OCI-LY7 (cell line): ENCODE measurements around the gene PLEKHO1. TPM values are rescaled to one million over a fixed set of nuclear protein-coding genes. Genes with fewer than 3 reads are reported as not detected.
A peak's percentile ranks its signal among the peaks of the same experiment; 100 is the strongest.
"Not testable (repeated sequence)": the region's sequence is repeated elsewhere in the genome, so short reads cannot be mapped to it uniquely, and the experiment has no call there.

ENCODE experiments used
- BruUV-seq: library from RNA; stranded (reverse); fragments of 400-500 nt; replicated peaks from 2 replicates; lab custom pipeline; 2021; lab: Mats Ljungman, UMichigan
- CTCF ChIA-PET: fragments of 300-600 bp; sonication (Branson Sonifier 250); formaldehyde crosslinking; loops from one replicate; lab custom pipeline; 2022; ENCODE audit warnings: antibody characterized with exemption; ENCODE audit not compliant: unreplicated experiment; lab: Charles Lee
- POLR2A ChIA-PET: fragments of 300-600 bp; sonication (Branson Sonifier 250); formaldehyde crosslinking; loops from one replicate; lab custom pipeline; 2022; ENCODE audit warnings: antibody characterized with exemption; lab: Charles Lee
- DNase-seq: peaks from one replicate; pipeline ENCODE4 v3.0.0-alpha.2; 2015; ENCODE audit warnings: low spot score
- H2AFZ ChIP-seq: fragments of 200-600 bp; sonication (generic), shearing (Covaris generic); 2 replicates; pipeline ENCODE4 v1.6.1; 2014; ENCODE audit warnings: mild to moderate bottlenecking, antibody characterized with exemption, low read length, moderate library complexity
- H3K27ac ChIP-seq: fragments of 200-600 bp; sonication (generic); 2 replicates; pipeline ENCODE4 v1.5.1; 2014; ENCODE audit warnings: mixed run types, low read depth, mild to moderate bottlenecking, moderate library complexity, low read length, inconsistent platforms; ENCODE audit not compliant: poor library complexity, severe bottlenecking
- H3K36me3 ChIP-seq: fragments of 200-600 bp; sonication (generic); 2 replicates; pipeline ENCODE4 v1.6.1; 2014; ENCODE audit warnings: mild to moderate bottlenecking, antibody characterized with exemption, low read length, moderate library complexity, mixed read lengths; ENCODE audit not compliant: insufficient read depth
- H3K4me1 ChIP-seq: fragments of 200-600 bp; sonication (generic); 2 replicates; pipeline ENCODE4 v1.5.1; 2014; ENCODE audit warnings: mild to moderate bottlenecking, low read length; ENCODE audit not compliant: insufficient read depth, poor library complexity, severe bottlenecking
- H3K4me2 ChIP-seq: fragments of 200-600 bp; sonication (generic); 2 replicates; pipeline ENCODE4 v1.6.1; 2014; ENCODE audit warnings: mild to moderate bottlenecking, low read length
- H3K4me3 ChIP-seq: fragments of 200-600 bp; sonication (generic); 2 replicates; pipeline ENCODE4 v1.5.1; 2014; ENCODE audit warnings: mild to moderate bottlenecking, low read depth, low read length; ENCODE audit not compliant: poor library complexity, severe bottlenecking
- H3K79me2 ChIP-seq: fragments of 200-600 bp; sonication (generic); 2 replicates; pipeline ENCODE4 v1.6.1; 2016; ENCODE audit warnings: low read depth, mild to moderate bottlenecking, low read length, moderate library complexity, mixed read lengths; ENCODE audit not compliant: insufficient read depth
- H3K9me2 ChIP-seq: fragments of 200-600 bp; sonication (generic); 2 replicates; pipeline ENCODE4 v1.6.1; 2016; ENCODE audit warnings: mild to moderate bottlenecking, low read length, mixed read lengths; ENCODE audit not compliant: insufficient read depth
- H3K9me3 ChIP-seq: fragments of 200-600 bp; sonication (generic); 2 replicates; pipeline ENCODE4 v1.6.1; 2014; ENCODE audit warnings: mild to moderate bottlenecking, mixed run types, low read length, mixed read lengths
- H4K20me1 ChIP-seq: fragments of 200-600 bp; sonication (generic); 2 replicates; pipeline ENCODE4 v1.6.1; 2014; ENCODE audit warnings: mild to moderate bottlenecking, antibody characterized with exemption, low read length, moderate library complexity, mixed read lengths; ENCODE audit not compliant: insufficient read depth
- CTCF ChIP-seq: fragments of 200-600 bp; sonication (generic); conservative IDR thresholded peaks from 2 replicates; pipeline ENCODE4 v1.5.1; 2014; ENCODE audit warnings: mild to moderate bottlenecking, antibody characterized with exemption, low read length, moderate library complexity, mixed read lengths
- EZH2phosphoT487 ChIP-seq: fragments of 200-600 bp; sonication (generic); IDR thresholded peaks from 2 replicates; pipeline ENCODE4 v1.6.1; 2018; ENCODE audit warnings: low read depth, borderline replicate concordance, mild to moderate bottlenecking, mixed run types, antibody characterized with exemption, low read length, moderate library complexity, mixed read lengths
- intact Hi-C: fragments of 100-400 bp; cut with micrococcal nuclease; formaldehyde crosslinking; loops from one replicate; pipeline ENCODE4 v1.10.0; 2022; ENCODE audit not compliant: unreplicated experiment
- total RNA-seq, 2 experiments: library from RNA; depleted of rRNA in 1 of 2; stranded (reverse); fragments of >200 nt in 1 of 2; shearing (Covaris generic) in 1 of 2; gene quantifications; 2 replicates each; pipeline ENCODE4 v1.2.3, GENCODE V29; 2014 to 2022

The PLEKHO1 gene
- total RNA-seq, 2 experiments from 2014 or later: 75.5 to 122 TPM

- H2AFZ ChIP-seq: no peak overlapping the region
- H3K36me3 ChIP-seq: no peaks in the 10 kb centered on the region
- no peak overlapping the region for H3K4me3 ChIP-seq
- H3K79me2 ChIP-seq: no peaks in the 10 kb centered on the region
- H4K20me1 ChIP-seq: no peaks in the 10 kb centered on the region
- DNase-seq: no peak
- no peak overlapping the region for H3K27ac ChIP-seq
- TF ChIP-seq CTCF (no peak), EZH2phosphoT487 (no peak)
- intact Hi-C loops: no loop called here
- ChIA-PET CTCF (no interaction called here), POLR2A (interaction anchor here (1.4 kb wide), 1 partner anchor 109 kb away, joined by 5 read pairs; no protein-coding TSS in a partner anchor)
- H3K9me3 ChIP-seq: no peaks in the 10 kb centered on the region
- no peak overlapping the region for H3K4me2 ChIP-seq
- H3K9me2 ChIP-seq: no peaks in the 10 kb centered on the region
- H3K4me1 ChIP-seq: peaks cover 6% of the 10 kb centered on the region
- BruUV-seq: no TSS peak
Observed at GRCh38 chr1:150182247-150182646, 32.5 kb downstream of the PLEKHO1 start.

- intact Hi-C loops: no loop called here
- Histone ChIP-seq H3K9me3 (no peaks in the 10 kb centered on the region), H2AFZ (no peak overlapping the region), H3K4me3 (no peak overlapping the region), H3K79me2 (no peaks in the 10 kb centered on the region), H4K20me1 (no peaks in the 10 kb centered on the region; the same call in 1 of the 2 replicates), H3K9me2 (no peaks in the 10 kb centered on the region), H3K4me1 (peaks cover 11% of the 10 kb centered on the region), H3K4me2 (no peak overlapping the region), H3K27ac (no peak overlapping the region), H3K36me3 (no peaks in the 10 kb centered on the region)
- no TSS peak for BruUV-seq
- CTCF ChIA-PET: no interaction called here
- POLR2A ChIA-PET: interaction anchor here (0.6 to 1.4 kb wide), 2 partner anchors 110 to 625 kb away, joined by 3 to 5 read pairs; partner anchors contain the start of gene CTSK
- TF ChIP-seq CTCF (no peak), EZH2phosphoT487 (no peak)
- no peak for DNase-seq
Observed at GRCh38 chr1:150183061-150183460, 33.3 kb downstream of the PLEKHO1 start.

GRCh38 chr1:150185481-150185880, 35.8 kb downstream of the PLEKHO1 start:
- Histone ChIP-seq H3K27ac (no peak overlapping the region), H3K9me2 (no peaks in the 10 kb centered on the region), H3K4me2 (no peak overlapping the region), H3K4me1 (peaks cover 11% of the 10 kb centered on the region), H3K79me2 (no peaks in the 10 kb centered on the region), H3K4me3 (no peak overlapping the region), H3K9me3 (no peaks in the 10 kb centered on the region), H2AFZ (no peak overlapping the region), H3K36me3 (no peaks in the 10 kb centered on the region), H4K20me1 (no peaks in the 10 kb centered on the region; the same call in 1 of the 2 replicates)
- TF ChIP-seq CTCF (no peak), EZH2phosphoT487 (no peak)
- intact Hi-C loops: loop anchor here (5.0 kb wide), 1 partner anchor 293 kb away; no protein-coding TSS in a partner anchor
- POLR2A ChIA-PET: interaction anchor here (0.6 kb wide), 1 partner anchor 129 kb away, joined by 3 read pairs; no protein-coding TSS in a partner anchor
- CTCF ChIA-PET: no interaction called here
- no TSS peak for BruUV-seq
- DNase-seq: no peak

- not testable (repeated sequence) for H3K4me3 ChIP-seq, H4K20me1 ChIP-seq, DNase-seq, H3K4me2 ChIP-seq, H3K27ac ChIP-seq, H3K36me3 ChIP-seq, H3K9me2 ChIP-seq, H3K79me2 ChIP-seq, H3K9me3 ChIP-seq, BruUV-seq
- CTCF ChIA-PET: interaction anchor here (0.9 to 1.4 kb wide), 3 partner anchors 17 to 113 kb away, joined by 3 to 5 read pairs (median 3); no protein-coding TSS in a partner anchor
- POLR2A ChIA-PET: interaction anchor here (0.7 to 1.7 kb wide), 4 partner anchors 8 to 299 kb away, joined by 3 to 18 read pairs (median 4); a partner anchor contains a TSS
- intact Hi-C loops: loop anchor here (5.0 kb wide), 1 partner anchor 294 kb away; no protein-coding TSS in a partner anchor
- peak overlapping the region; percentile 39; the same call in 1 of the 2 replicates for H2AFZ ChIP-seq
- H3K4me1 ChIP-seq: peaks cover 11% of the 10 kb centered on the region
Observed at GRCh38 chr1:150186438-150186788, 36.7 kb downstream of the PLEKHO1 start.
